Gastroesophageal sphincter (tissue), 3 donors: Measurements from ENCODE around the gene OR1Q1.

ENCODE experiments used
- POLR2A ChIP-seq, 2 donors: fragments of 450-650 bp; IDR thresholded peaks; one replicate each; pipeline ENCODE4 v1.6.1; 2017; ENCODE audit warnings: antibody characterized with exemption in 2 of 2, mild to moderate bottlenecking in 2 of 2, moderate library complexity in 1 of 2
- POLR2AphosphoS5 ChIP-seq: sonication (generic); formaldehyde crosslinking; IDR thresholded peaks from one replicate; pipeline ENCODE4 v1.6.1; 2017; ENCODE audit warnings: antibody characterized with exemption
- TF ChIP-seq, protein P1 (sequence below), 4 experiments: fragments of 200-600 bp in 2 of 4; fragments of 450-650 bp in 2 of 4; sonication (generic) in 1 of 4; IDR thresholded peaks; one replicate each; pipeline ENCODE4 v1.5.1; 2017 to 2019; ENCODE audit warnings: antibody characterized with exemption in 4 of 4, mild to moderate bottlenecking in 2 of 4, moderate library complexity in 2 of 4

DNA sequence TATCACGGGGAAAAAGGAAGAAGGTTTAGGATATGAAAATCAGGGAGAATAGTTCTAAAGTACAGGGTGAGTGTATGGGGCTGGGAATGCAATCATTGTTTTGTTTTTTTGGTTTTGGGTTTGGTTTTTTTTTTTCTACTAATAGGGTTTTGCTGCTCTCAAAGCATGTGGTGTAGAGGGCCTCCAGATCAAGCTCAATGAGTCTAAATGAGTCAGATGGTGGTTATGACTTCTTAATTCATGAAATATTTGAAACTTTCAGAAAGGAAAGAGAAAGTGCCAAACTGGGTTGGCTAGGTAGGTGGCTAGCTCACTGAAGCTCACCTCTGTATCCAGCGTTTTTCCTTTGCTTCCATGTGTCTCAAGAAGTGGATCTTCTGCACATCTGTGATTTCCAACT lies 42.1 kb upstream of the OR1Q1 start:
- TF ChIP-seq, protein P1, sequence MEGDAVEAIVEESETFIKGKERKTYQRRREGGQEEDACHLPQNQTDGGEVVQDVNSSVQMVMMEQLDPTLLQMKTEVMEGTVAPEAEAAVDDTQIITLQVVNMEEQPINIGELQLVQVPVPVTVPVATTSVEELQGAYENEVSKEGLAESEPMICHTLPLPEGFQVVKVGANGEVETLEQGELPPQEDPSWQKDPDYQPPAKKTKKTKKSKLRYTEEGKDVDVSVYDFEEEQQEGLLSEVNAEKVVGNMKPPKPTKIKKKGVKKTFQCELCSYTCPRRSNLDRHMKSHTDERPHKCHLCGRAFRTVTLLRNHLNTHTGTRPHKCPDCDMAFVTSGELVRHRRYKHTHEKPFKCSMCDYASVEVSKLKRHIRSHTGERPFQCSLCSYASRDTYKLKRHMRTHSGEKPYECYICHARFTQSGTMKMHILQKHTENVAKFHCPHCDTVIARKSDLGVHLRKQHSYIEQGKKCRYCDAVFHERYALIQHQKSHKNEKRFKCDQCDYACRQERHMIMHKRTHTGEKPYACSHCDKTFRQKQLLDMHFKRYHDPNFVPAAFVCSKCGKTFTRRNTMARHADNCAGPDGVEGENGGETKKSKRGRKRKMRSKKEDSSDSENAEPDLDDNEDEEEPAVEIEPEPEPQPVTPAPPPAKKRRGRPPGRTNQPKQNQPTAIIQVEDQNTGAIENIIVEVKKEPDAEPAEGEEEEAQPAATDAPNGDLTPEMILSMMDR (IDR thresholded peaks at IDR 0.05), result no peak
- no peak for TF ChIP-seq POLR2AphosphoS5
- no peak for TF ChIP-seq POLR2A (IDR thresholded peaks at IDR 0.05)
